HepG2 (cell line): ENCODE results near the gene CHRNB1. TPM values are rescaled to one million over a fixed set of nuclear protein-coding genes. Genes with fewer than 3 reads are reported as not detected.

Experiments
- ARNT2 ChIP-seq: sonication (generic); formaldehyde crosslinking; IDR thresholded peaks from 2 replicates; pipeline ENCODE4 v1.8.0; 2022; ENCODE audit warnings: mild to moderate bottlenecking, low read depth, missing genetic modification reagents, moderate library complexity
- ARNTL ChIP-seq: sonication (generic); formaldehyde crosslinking; IDR thresholded peaks from 2 replicates; pipeline ENCODE4 v1.4.0; 2020; ENCODE audit warnings: mild to moderate bottlenecking, missing genetic modification reagents
- KLF13 ChIP-seq: sonication (generic); formaldehyde crosslinking; IDR thresholded peaks from 2 replicates; pipeline ENCODE4 v1.4.0; 2020; ENCODE audit warnings: mild to moderate bottlenecking, missing genetic modification reagents
- RCOR2 ChIP-seq: IDR thresholded peaks from 2 replicates; pipeline ENCODE4 v1.6.1; 2016; ENCODE audit warnings: missing biosample characterization, missing genetic modification reagents
- SMAD1 ChIP-seq: sonication (generic); formaldehyde crosslinking; IDR thresholded peaks from 2 replicates; pipeline ENCODE4 v1.4.0; 2020; ENCODE audit warnings: missing genetic modification reagents, low read depth, mild to moderate bottlenecking, borderline replicate concordance
- U2AF1 ChIP-seq: fragments of 200-400 bp; formaldehyde crosslinking; optimal IDR thresholded peaks from 2 replicates; pipeline ENCODE3; 2017; ENCODE audit warnings: mild to moderate bottlenecking, low read depth, low read length
- XBP1 ChIP-seq: sonication (generic); formaldehyde crosslinking; IDR thresholded peaks from 2 replicates; pipeline ENCODE4 v1.5.0; 2020; ENCODE audit warnings: missing genetic modification reagents
- ZMYM3 ChIP-seq: sonication (generic); formaldehyde crosslinking; IDR thresholded peaks from 2 replicates; pipeline ENCODE4 v1.5.1; 2020; ENCODE audit warnings: mild to moderate bottlenecking, missing genetic modification reagents
- ZNF20 ChIP-seq: sonication (generic); formaldehyde crosslinking; IDR thresholded peaks from 2 replicates; pipeline ENCODE4 v1.4.0; 2020; ENCODE audit warnings: mild to moderate bottlenecking, moderate library complexity, missing genetic modification reagents
- ZNF605 ChIP-seq: sonication (generic); formaldehyde crosslinking; IDR thresholded peaks from 2 replicates; pipeline ENCODE4 v1.8.0; 2022; ENCODE audit warnings: mild to moderate bottlenecking, missing genetic modification reagents
- ZNF703 ChIP-seq: sonication (generic); formaldehyde crosslinking; IDR thresholded peaks from 2 replicates; pipeline ENCODE4 v1.5.1; 2020; ENCODE audit warnings: missing genetic modification reagents, mild to moderate bottlenecking, moderate library complexity, borderline replicate concordance
- ZNF781 ChIP-seq: sonication (generic); formaldehyde crosslinking; IDR thresholded peaks from 2 replicates; pipeline ENCODE4 v1.5.1; 2020; ENCODE audit warnings: borderline replicate concordance, mild to moderate bottlenecking, missing genetic modification reagents; ENCODE audit errors: not compliant biosample characterization
- polyA plus RNA-seq, 8 experiments: library from polyadenylated mRNA; depleted of rRNA in 3 of 8; stranded (reverse) in 7 of 8; unstranded in 1 of 8; fragments of >200 nt; fragmentation: Illumina TruSeq in 4 of 8; extraction: Trizol in 4 of 8; gene quantifications; 2 replicates each; pipeline versions ENCODE4 v1.2.1 to v1.2.3, GENCODE V29; 2011 to 2016; ENCODE audit warnings: low read depth in 4 of 8, missing spikeins in 1 of 8, mixed read lengths in 1 of 8; ENCODE audit not compliant: insufficient read depth in 1 of 8
- total RNA-seq, 5 experiments: library from RNA; depleted of rRNA; stranded (reverse); fragments of >200 nt; fragmentation: Illumina TruSeq; extraction: Trizol; gene quantifications; 2 replicates each; pipeline ENCODE4 v1.2.3, GENCODE V29; 2016; ENCODE audit warnings: low read depth in 1 of 5
- TF ChIP-seq, protein P1 (sequence below), 2 experiments: sonication (generic) in 1 of 2; formaldehyde crosslinking in 1 of 2; IDR thresholded peaks; 2 replicates each; pipeline versions ENCODE4 v1.4.0 to v1.6.1; 2016 to 2020; ENCODE audit warnings: borderline replicate concordance in 1 of 2, low read depth in 1 of 2, mild to moderate bottlenecking in 1 of 2, missing genetic modification reagents in 1 of 2
- TF ChIP-seq, protein P2 (sequence below): sonication (generic); formaldehyde crosslinking; IDR thresholded peaks from 2 replicates; pipeline ENCODE4 v1.9.0; 2022; ENCODE audit warnings: missing genetic modification reagents, mild to moderate bottlenecking, borderline replicate concordance
- TF ChIP-seq, protein P3 (sequence below): sonication (generic); formaldehyde crosslinking; IDR thresholded peaks from 2 replicates; pipeline ENCODE4 v1.9.0; 2021; ENCODE audit warnings: missing genetic modification reagents, borderline replicate concordance
- TF ChIP-seq, protein P4 (sequence below): sonication (generic); formaldehyde crosslinking; conservative IDR thresholded peaks from 2 replicates; pipeline ENCODE4 v1.4.0; 2020; ENCODE audit warnings: mild to moderate bottlenecking, missing genetic modification reagents, moderate library complexity

CHRNB1 gene
- total and polyA plus RNA-seq, 2 of the 13 experiments (the other 11 are each of a cell fraction or from before 2014, with no cell fraction given), result 5.4 to 33.7 TPM

DNA sequence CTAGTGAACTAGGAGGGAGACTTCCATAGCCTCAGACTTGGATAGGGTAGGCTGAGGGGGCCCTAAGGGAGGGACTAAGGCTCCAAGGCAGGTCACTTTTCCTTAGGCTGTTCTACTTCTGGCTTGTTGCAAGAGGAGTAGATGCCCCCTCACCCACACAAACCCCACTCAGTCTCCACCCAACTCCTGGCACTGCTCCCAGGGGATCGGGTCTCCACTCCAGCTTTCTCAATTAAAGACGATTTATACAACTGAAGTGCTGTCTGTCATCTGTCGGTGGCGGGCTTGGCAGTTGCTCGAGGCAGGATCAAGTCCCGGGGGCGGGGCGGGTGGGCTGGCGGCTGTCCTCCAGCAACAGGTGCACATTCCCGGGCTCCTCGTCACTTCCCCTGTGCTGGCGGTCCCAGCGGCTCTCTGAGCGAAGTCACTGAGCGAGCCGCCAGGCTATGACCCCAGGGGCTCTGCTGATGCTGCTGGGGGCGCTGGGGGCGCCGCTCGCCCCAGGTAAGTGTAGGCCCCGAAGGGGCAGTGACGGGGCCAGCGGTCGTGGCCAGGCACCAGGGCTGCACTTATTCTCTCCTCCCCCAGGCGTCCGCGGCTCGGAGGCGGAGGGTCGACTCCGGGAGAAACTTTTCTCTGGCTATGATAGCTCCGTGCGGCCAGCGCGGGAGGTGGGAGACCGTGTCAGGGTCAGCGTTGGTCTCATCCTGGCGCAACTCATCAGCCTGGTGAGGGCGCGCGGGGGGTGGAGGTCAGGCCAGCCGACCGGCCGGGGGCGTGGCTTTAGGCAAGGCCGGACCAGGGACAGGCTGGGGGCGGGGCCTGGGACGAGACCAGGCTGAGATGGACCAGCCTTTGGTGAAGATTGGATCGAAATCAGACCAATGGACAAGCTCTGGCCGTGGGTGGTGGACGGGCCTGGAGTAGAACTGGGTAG lies at the start of gene CHRNB1 (continued):
- TF ChIP-seq ZMYM3 (CRISPR knock-in tag) (no peak; the same call in 1 of the 2 replicates), RCOR2 (CRISPR knock-in tag) (no peak), ARNTL (CRISPR knock-in tag) (peak; percentile 64; the same call in 1 of the 2 replicates), XBP1 (CRISPR knock-in tag) (no peak), KLF13 (CRISPR knock-in tag) (no peak), ZNF781 (CRISPR knock-in tag) (no peak), ZNF605 (CRISPR knock-in tag) (peak; percentile 54; the same call in 1 of the 2 replicates), ARNT2 (0 out of 2 replicates have a peak, but pooled peaks have one; percentile 29), SMAD1 (no peak), ZNF703 (CRISPR knock-in tag) (peak; percentile 64; the same call in 1 of the 2 replicates), ZNF20 (CRISPR knock-in tag) (0 out of 2 replicates have a peak, but pooled peaks have one; percentile 69), U2AF1 (no peak)
- TF ChIP-seq, protein P1, sequence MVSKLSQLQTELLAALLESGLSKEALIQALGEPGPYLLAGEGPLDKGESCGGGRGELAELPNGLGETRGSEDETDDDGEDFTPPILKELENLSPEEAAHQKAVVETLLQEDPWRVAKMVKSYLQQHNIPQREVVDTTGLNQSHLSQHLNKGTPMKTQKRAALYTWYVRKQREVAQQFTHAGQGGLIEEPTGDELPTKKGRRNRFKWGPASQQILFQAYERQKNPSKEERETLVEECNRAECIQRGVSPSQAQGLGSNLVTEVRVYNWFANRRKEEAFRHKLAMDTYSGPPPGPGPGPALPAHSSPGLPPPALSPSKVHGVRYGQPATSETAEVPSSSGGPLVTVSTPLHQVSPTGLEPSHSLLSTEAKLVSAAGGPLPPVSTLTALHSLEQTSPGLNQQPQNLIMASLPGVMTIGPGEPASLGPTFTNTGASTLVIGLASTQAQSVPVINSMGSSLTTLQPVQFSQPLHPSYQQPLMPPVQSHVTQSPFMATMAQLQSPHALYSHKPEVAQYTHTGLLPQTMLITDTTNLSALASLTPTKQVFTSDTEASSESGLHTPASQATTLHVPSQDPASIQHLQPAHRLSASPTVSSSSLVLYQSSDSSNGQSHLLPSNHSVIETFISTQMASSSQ (IDR thresholded peaks at IDR 0.05; ENCODE audit: low read depth), result no peak
- TF ChIP-seq, protein P1 (CRISPR knock-in tag; IDR thresholded peaks at IDR 0.05; ENCODE audit: borderline replicate concordance), result peak; percentile 56; the same call in 1 of the 2 replicates
- TF ChIP-seq, protein P2, sequence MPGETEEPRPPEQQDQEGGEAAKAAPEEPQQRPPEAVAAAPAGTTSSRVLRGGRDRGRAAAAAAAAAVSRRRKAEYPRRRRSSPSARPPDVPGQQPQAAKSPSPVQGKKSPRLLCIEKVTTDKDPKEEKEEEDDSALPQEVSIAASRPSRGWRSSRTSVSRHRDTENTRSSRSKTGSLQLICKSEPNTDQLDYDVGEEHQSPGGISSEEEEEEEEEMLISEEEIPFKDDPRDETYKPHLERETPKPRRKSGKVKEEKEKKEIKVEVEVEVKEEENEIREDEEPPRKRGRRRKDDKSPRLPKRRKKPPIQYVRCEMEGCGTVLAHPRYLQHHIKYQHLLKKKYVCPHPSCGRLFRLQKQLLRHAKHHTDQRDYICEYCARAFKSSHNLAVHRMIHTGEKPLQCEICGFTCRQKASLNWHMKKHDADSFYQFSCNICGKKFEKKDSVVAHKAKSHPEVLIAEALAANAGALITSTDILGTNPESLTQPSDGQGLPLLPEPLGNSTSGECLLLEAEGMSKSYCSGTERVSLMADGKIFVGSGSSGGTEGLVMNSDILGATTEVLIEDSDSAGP (CRISPR knock-in tag), result peak; percentile 85; the same call in 1 of the 2 replicates
- TF ChIP-seq, protein P3, sequence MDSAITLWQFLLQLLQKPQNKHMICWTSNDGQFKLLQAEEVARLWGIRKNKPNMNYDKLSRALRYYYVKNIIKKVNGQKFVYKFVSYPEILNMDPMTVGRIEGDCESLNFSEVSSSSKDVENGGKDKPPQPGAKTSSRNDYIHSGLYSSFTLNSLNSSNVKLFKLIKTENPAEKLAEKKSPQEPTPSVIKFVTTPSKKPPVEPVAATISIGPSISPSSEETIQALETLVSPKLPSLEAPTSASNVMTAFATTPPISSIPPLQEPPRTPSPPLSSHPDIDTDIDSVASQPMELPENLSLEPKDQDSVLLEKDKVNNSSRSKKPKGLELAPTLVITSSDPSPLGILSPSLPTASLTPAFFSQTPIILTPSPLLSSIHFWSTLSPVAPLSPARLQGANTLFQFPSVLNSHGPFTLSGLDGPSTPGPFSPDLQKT, result no peak
- TF ChIP-seq, protein P4, sequence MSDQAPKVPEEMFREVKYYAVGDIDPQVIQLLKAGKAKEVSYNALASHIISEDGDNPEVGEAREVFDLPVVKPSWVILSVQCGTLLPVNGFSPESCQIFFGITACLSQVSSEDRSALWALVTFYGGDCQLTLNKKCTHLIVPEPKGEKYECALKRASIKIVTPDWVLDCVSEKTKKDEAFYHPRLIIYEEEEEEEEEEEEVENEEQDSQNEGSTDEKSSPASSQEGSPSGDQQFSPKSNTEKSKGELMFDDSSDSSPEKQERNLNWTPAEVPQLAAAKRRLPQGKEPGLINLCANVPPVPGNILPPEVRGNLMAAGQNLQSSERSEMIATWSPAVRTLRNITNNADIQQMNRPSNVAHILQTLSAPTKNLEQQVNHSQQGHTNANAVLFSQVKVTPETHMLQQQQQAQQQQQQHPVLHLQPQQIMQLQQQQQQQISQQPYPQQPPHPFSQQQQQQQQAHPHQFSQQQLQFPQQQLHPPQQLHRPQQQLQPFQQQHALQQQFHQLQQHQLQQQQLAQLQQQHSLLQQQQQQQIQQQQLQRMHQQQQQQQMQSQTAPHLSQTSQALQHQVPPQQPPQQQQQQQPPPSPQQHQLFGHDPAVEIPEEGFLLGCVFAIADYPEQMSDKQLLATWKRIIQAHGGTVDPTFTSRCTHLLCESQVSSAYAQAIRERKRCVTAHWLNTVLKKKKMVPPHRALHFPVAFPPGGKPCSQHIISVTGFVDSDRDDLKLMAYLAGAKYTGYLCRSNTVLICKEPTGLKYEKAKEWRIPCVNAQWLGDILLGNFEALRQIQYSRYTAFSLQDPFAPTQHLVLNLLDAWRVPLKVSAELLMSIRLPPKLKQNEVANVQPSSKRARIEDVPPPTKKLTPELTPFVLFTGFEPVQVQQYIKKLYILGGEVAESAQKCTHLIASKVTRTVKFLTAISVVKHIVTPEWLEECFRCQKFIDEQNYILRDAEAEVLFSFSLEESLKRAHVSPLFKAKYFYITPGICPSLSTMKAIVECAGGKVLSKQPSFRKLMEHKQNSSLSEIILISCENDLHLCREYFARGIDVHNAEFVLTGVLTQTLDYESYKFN (CRISPR knock-in tag), result peak; percentile 66
